GM20431 (cell line): ENCODE measurements around the gene NKAPD1.
"Not testable (repeated sequence)": the region's sequence is repeated elsewhere in the genome, so short reads cannot be mapped to it uniquely, and the experiment has no call there.

Experiments
- in situ Hi-C: fragments of 300-500 bp; cut with MseI, MboI; formaldehyde crosslinking; loops from one replicate; pipeline ENCODE4 v1.15.0; 2020; ENCODE audit warnings: low sequenced_read_pairs; ENCODE audit not compliant: unreplicated experiment

Gene NKAPD1

GRCh38 chr11:112085822-112086421 lies 11.8 kb downstream of the NKAPD1 start:
- in situ Hi-C loops: no loop called here

GRCh38 chr11:112086422-112087191 lies 12.5 kb downstream of the NKAPD1 start, which contains the start of the genes SDHD and TIMM8B:
TSS of gene SDHD (plus strand) at chr11:112086873. CDS start at chr11:112086908, 35 bp downstream.
TSS of gene TIMM8B (minus strand) at chr11:112086756. CDS start at chr11:112086723, 33 bp downstream.
- in situ Hi-C loops: no loop called here

GRCh38 chr11:112087212-112087611 lies 13.1 kb downstream of the NKAPD1 start:
- in situ Hi-C loops: no loop called here

GRCh38 chr11:112095302-112095701 lies 21.2 kb downstream of the NKAPD1 start:
- in situ Hi-C loops: not testable (repeated sequence)

GRCh38 chr11:112096194-112096593 lies 22.1 kb downstream of the NKAPD1 start:
- in situ Hi-C loops: no loop called here

- in situ Hi-C loops: no loop called here
These were observed 23.8 kb downstream of the NKAPD1 start for GRCh38 chr11:112097734-112098528.

GRCh38 chr11:112100462-112100861 lies 26.4 kb downstream of the NKAPD1 start:
- in situ Hi-C loops: no loop called here

- in situ Hi-C loops: no loop called here
These were observed 29.3 kb downstream of the NKAPD1 start for GRCh38 chr11:112103446-112103845.

GRCh38 chr11:112106070-112106469 lies 32.0 kb downstream of the NKAPD1 start:
- in situ Hi-C loops: no loop called here

GRCh38 chr11:112113539-112114457 lies 39.7 kb downstream of the NKAPD1 start:
- in situ Hi-C loops: no loop called here

- in situ Hi-C loops: no loop called here
These were observed 40.4 kb downstream of the NKAPD1 start for GRCh38 chr11:112114460-112114859.

- in situ Hi-C loops: no loop called here
These were observed 41.3 kb downstream of the NKAPD1 start for GRCh38 chr11:112115386-112115785.

- in situ Hi-C loops: no loop called here
These were observed 44.1 kb downstream of the NKAPD1 start for GRCh38 chr11:112118176-112118575.

GRCh38 chr11:112121981-112122615 lies 48.0 kb downstream of the NKAPD1 start:
- in situ Hi-C loops: no loop called here

GRCh38 chr11:112123129-112123528 lies 49.0 kb downstream of the NKAPD1 start:
- in situ Hi-C loops: no loop called here

- in situ Hi-C loops: no loop called here
These were observed 53.0 kb downstream of the NKAPD1 start for GRCh38 chr11:112127056-112127455.

GRCh38 chr11:112128483-112129121 lies 54.5 kb downstream of the NKAPD1 start:
- in situ Hi-C loops: no loop called here

GRCh38 chr11:112129656-112130055 lies 55.6 kb downstream of the NKAPD1 start:
- in situ Hi-C loops: no loop called here

- in situ Hi-C loops: no loop called here
These were observed 58.6 kb downstream of the NKAPD1 start for GRCh38 chr11:112132737-112133136.
